HEK293T (cell line): ENCODE measurements around the gene RDH13.

Source experiments
- CTCF ChIA-PET: fragments of 350-600 bp; formaldehyde crosslinking; extraction: SDS; loops from one replicate; lab custom pipeline; 2021; ENCODE audit warnings: antibody characterized with exemption, inconsistent platforms; lab: Yijun Ruan, JAX
- POLR2A ChIA-PET: fragments of 350-600 bp; formaldehyde crosslinking; extraction: SDS; loops from one replicate; lab custom pipeline; 2020; ENCODE audit warnings: antibody characterized with exemption, inconsistent platforms; lab: Yijun Ruan, JAX
- DNase-seq: peaks from one replicate; pipeline ENCODE4 v3.0.0; 2012; ENCODE audit warnings: mixed read lengths; ENCODE audit errors: extremely low spot score
- ARNT ChIP-seq: fragments of 450-650 bp; IDR thresholded peaks from 2 replicates; pipeline ENCODE4 v1.6.1; 2017; ENCODE audit warnings: mild to moderate bottlenecking
- BHLHE40 ChIP-seq: fragments of 450-650 bp; IDR thresholded peaks from 2 replicates; pipeline ENCODE4 v1.6.1; 2016; ENCODE audit warnings: mild to moderate bottlenecking, moderate library complexity, borderline replicate concordance
- CTBP1 ChIP-seq: fragments of 450-650 bp; IDR thresholded peaks from 2 replicates; pipeline ENCODE4 v1.6.1; 2016; ENCODE audit warnings: borderline replicate concordance
- ELF4 ChIP-seq: fragments of 450-650 bp; IDR thresholded peaks from 2 replicates; pipeline ENCODE4 v1.6.1; 2017; ENCODE audit warnings: antibody characterized with exemption
- FOXA1 ChIP-seq: fragments of 450-650 bp; IDR thresholded peaks from 2 replicates; pipeline ENCODE4 v1.6.1; 2016; ENCODE audit warnings: mild to moderate bottlenecking
- FOXK2 ChIP-seq: fragments of 450-650 bp; IDR thresholded peaks from 2 replicates; pipeline ENCODE4 v1.6.1; 2016; ENCODE audit warnings: mild to moderate bottlenecking
- FOXM1 ChIP-seq: fragments of 450-650 bp; IDR thresholded peaks from 2 replicates; pipeline ENCODE4 v1.6.1; 2017; ENCODE audit warnings: mild to moderate bottlenecking, borderline replicate concordance
- HDGF ChIP-seq: fragments of 450-650 bp; IDR thresholded peaks from 2 replicates; pipeline ENCODE4 v1.6.1; 2017; ENCODE audit warnings: antibody characterized with exemption, borderline replicate concordance
- L3MBTL2 ChIP-seq: fragments of 450-650 bp; conservative IDR thresholded peaks from 2 replicates; pipeline ENCODE4 v1.6.1; 2016; ENCODE audit warnings: mild to moderate bottlenecking
- LEF1 ChIP-seq: fragments of 450-650 bp; IDR thresholded peaks from 2 replicates; pipeline ENCODE4 v1.6.1; 2017; ENCODE audit warnings: mild to moderate bottlenecking, borderline replicate concordance
- NFRKB ChIP-seq: fragments of 450-650 bp; IDR thresholded peaks from 2 replicates; pipeline ENCODE4 v1.6.1; 2016; ENCODE audit warnings: mild to moderate bottlenecking, moderate library complexity
- SP1 ChIP-seq: fragments of 450-650 bp; IDR thresholded peaks from 2 replicates; pipeline ENCODE4 v1.6.1; 2017
- SUZ12 ChIP-seq: fragments of 450-650 bp; IDR thresholded peaks from 2 replicates; pipeline ENCODE4 v1.6.1; 2016; ENCODE audit warnings: mild to moderate bottlenecking
- TARDBP ChIP-seq: fragments of 450-650 bp; IDR thresholded peaks from 2 replicates; pipeline ENCODE4 v1.6.1; 2016
- ZNF384 ChIP-seq: fragments of 450-650 bp; IDR thresholded peaks from 2 replicates; pipeline ENCODE4 v1.6.1; 2016
- TF ChIP-seq, protein P1 (sequence below): fragments of 450-650 bp; IDR thresholded peaks from 2 replicates; pipeline ENCODE4 v1.6.1; 2016

The RDH13 gene

DNA sequence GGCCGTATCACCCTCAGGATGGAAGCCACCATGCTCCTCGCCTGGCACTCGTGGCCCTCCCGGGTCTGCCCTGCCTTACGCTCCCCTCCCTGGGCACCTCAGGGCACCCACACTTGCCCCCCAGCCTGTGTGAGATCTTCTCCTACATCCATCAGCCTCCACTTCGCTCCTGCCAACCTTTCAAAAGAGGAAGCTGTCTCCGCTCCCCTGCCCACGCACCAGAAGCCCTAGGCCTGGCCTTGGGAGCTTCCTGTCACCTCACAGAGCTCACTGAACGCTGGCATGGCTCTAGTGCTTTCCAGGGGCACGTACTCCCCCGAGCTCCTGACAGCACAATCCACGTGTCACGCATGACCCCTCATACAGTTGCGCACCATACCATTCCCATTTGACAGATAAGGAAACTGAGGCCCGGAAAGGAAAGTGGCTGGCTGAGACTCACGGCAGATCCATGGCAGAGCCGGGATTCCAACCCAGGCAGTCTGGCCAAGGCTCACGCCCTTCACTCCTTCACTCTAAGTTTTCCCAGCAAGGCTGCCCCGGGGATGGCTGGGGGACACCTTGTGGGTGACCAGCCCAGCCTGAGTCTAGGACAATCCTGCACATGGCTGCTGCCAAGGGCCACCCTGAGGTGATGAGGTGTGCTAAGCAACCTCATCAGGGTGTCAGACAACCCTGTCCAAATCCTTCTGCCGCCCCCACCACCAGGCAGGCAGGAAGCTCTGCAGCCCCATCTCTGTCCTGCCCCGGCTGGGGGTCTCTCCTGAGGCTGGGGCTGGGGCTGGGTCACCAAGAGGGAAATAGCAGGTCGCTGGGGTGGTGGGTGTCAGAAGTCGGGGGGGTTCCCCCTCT is 35.1 kb upstream of the RDH13 start:
- ChIA-PET CTCF (no interaction called here), POLR2A (no interaction called here)
- DNase-seq = no peak
- no peak for TF ChIP-seq CTBP1
- no peak for TF ChIP-seq FOXA1
- no peak for TF ChIP-seq TARDBP
- no peak for TF ChIP-seq FOXM1
- TF ChIP-seq ZNF384 = no peak
- TF ChIP-seq NFRKB = no peak
- TF ChIP-seq LEF1 = no peak
- TF ChIP-seq SP1 = no peak
- no peak for TF ChIP-seq HDGF
- no peak for TF ChIP-seq ARNT
- TF ChIP-seq ELF4 = no peak

DNA sequence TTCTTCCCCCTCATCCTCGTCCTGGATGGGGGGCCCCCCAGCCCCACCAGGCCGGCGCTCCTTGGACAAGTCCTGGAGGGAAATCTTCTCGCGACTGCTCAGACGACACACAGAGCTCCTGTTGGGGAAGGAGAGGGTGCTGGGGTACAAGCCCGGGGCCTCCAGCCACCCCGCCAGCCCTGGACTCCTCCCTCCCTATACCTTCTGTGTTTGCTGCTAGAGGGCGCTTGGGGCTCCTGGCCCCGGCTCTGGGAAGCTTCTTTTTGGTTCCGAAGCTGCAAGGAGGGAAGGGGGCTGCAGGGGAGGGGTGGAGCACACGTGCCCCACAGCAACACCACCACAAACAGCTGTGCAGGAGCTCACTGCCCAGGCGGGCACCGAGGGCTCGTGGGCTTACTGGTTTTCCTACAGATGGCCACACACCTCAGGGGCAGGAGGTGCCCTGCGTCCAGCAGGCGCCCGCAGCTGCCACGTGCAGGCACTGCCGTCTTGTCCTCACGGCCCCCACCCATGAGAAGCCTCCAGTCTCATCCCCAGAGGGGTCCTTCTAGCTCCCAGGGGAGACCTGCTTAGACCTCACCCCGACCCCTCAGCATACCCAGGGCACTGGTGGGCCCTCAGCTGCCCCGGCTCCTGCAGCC is 33.2 kb upstream of the RDH13 start:
- ChIA-PET POLR2A (no interaction called here), CTCF (no interaction called here)
- no peak for TF ChIP-seq TARDBP
- TF ChIP-seq SUZ12 = no peak
- TF ChIP-seq FOXM1 = no peak
- TF ChIP-seq FOXK2 = no peak
- no peak for TF ChIP-seq ELF4
- TF ChIP-seq FOXA1 = no peak
- no peak for TF ChIP-seq ZNF384
- TF ChIP-seq SP1 = no peak
- TF ChIP-seq L3MBTL2 = no peak
- TF ChIP-seq BHLHE40 = no peak
- no peak for TF ChIP-seq ARNT
- no peak for TF ChIP-seq LEF1
- TF ChIP-seq, protein P1, sequence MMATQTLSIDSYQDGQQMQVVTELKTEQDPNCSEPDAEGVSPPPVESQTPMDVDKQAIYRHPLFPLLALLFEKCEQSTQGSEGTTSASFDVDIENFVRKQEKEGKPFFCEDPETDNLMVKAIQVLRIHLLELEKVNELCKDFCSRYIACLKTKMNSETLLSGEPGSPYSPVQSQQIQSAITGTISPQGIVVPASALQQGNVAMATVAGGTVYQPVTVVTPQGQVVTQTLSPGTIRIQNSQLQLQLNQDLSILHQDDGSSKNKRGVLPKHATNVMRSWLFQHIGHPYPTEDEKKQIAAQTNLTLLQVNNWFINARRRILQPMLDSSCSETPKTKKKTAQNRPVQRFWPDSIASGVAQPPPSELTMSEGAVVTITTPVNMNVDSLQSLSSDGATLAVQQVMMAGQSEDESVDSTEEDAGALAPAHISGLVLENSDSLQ = no peak
- no peak for TF ChIP-seq NFRKB
- TF ChIP-seq HDGF = no peak
- TF ChIP-seq CTBP1 = no peak

DNA sequence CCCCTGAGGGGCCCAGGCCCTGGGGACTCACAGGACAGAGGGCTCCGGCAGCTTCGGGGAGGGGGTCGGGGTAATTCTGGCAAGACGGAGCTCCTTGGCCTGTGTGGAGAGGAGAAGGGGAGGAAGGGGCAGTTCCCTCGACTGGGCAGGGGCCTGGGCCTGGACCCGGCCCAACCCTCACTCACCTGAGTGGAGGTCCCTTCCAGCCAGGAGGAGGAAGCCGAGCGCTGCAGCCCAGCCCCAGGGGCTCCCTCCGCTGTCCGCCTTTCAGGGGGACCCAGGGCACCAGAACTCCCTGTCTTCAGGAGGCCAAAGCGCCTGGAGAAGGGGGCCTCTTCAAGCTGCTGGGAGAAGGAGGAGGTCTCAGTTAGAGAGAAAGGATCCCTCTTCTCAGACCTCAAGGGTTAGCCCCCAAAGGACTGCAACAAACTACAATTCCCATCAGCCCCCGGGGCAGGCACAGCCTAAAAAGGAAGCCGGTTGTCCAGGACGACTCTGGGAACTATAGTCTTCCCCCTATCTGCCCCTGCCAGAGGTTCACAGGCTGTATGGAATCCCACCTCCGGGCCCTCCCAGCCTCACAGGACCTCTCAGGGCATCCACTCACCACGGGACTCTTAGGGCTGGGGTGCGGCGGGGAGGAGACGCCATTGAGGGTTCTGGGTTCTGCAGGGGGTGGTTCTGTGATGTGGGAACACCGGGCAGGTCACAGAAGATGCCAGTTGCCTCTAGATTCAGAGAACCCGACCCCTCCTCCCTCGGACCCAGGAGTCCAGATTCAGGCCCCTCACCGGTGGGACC is 32.5 kb upstream of the RDH13 start:
- ChIA-PET POLR2A (interaction anchor here (1.5 kb wide), 1 partner anchor 50 kb away, joined by 3 read pairs; no protein-coding TSS in a partner anchor), CTCF (no interaction called here)
- DNase-seq = peak; percentile 49
- TF ChIP-seq FOXM1 (no peak), LEF1 (no peak), NFRKB (no peak), SP1 (no peak), CTBP1 (no peak), BHLHE40 (no peak), ELF4 (no peak), FOXK2 (no peak), TARDBP (no peak), HDGF (no peak), FOXA1 (no peak), ZNF384 (no peak), SUZ12 (no peak), L3MBTL2 (no peak)
- TF ChIP-seq, protein P1 = no peak

More for the DNA sequence above, 33.2 kb upstream of the RDH13 start:
- DNase-seq = no peak

DNA sequence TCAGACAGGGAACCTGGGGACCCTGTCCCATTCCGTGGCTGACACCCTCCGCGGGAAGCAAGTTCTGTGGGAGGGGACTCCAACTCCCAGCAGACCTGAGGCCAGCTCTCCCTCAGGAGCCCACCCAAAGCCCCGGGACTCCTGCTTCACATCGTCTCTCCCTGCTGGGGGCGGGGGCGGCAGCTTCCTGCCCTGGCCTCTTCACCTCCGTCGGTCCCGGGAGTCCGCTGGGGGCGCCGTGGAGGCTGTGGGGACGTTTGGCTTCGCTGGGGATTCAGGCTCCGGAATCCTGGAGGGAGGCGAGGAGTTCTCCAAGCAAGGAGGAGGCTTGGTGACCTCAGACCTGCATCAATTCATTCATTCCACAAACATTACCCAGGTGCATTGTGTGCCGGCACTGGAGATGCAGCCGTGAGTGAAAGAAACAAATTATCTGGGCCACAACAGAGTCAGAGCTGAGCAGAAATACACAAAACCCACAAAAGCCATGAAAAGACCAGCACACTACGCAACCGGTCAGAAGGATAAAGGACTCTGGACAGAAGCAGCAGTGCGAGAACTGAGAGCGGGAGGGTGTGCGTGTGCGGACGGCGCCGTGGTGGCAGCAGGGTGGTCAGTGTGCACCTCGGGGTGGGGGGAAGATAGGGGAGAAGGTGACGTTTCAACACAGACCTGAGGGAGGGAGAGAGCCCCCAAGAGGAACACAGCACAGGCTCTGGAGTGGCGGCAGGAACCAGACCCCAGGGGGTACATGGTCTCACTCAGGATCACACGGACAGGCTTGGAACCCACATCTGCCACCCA is 31.7 kb upstream of the RDH13 start:
- TF ChIP-seq CTBP1 (no peak), NFRKB (no peak), FOXA1 (no peak), FOXM1 (no peak), ZNF384 (no peak), FOXK2 (no peak), SP1 (no peak), ELF4 (no peak), TARDBP (no peak), SUZ12 (no peak), HDGF (no peak)
- DNase-seq = no peak
- POLR2A ChIA-PET = interaction anchor here (1.5 kb wide), 1 partner anchor 51 kb away, joined by 3 read pairs; no protein-coding TSS in a partner anchor
- CTCF ChIA-PET = no interaction called here
